Neuron (in vitro differentiated cells): ENCODE measurements around the gene KRTAP4-3.
"Not testable (repeated sequence)": the region's sequence is repeated elsewhere in the genome, so short reads cannot be mapped to it uniquely, and the experiment has no call there.

Source experiments
- H2AFZ ChIP-seq: one replicate; pipeline ENCODE4 v1.6.1; 2013; ENCODE audit warnings: low read depth, mild to moderate bottlenecking, inconsistent platforms, low read length, moderate library complexity
- H3K27me3 ChIP-seq: one replicate; pipeline ENCODE4 v1.6.1; 2013; ENCODE audit warnings: low read length; ENCODE audit not compliant: insufficient read depth
- H3K36me3 ChIP-seq: one replicate; pipeline ENCODE4 v1.6.1; 2013; ENCODE audit warnings: low read length; ENCODE audit not compliant: insufficient read depth
- H3K4me1 ChIP-seq: one replicate; pipeline ENCODE4 v1.6.1; 2013; ENCODE audit warnings: low read length; ENCODE audit not compliant: insufficient read depth
- H3K4me3 ChIP-seq: 2 replicates; pipeline ENCODE4 v1.5.1; 2013; ENCODE audit warnings: mild to moderate bottlenecking, low read length, moderate library complexity
- H3K9me3 ChIP-seq: one replicate; pipeline ENCODE4 v1.6.1; 2013; ENCODE audit warnings: low read length

KRTAP4-3 gene

DNA sequence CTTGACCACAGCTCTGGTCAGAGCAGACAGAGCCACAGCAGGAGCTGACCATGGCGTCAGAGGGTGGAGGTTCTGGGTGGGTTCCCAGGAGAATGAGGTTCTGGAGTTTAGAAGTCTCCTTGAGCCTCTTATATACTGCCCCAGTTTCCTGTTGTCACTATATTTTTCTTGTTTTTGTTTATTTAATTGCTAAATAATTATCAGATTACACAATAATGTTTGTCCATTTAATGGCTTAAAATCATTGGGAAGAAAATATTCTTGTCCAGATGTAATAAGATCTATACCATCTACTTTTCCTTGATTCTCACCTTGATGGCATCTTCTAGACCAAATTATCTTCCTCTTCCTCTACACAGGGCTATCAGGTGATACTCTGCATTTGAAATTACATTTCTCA lies at the start of gene KRTAP4-3:
TSS of gene KRTAP4-3 (minus strand) at position 101 of the 400 bp plus-strand sequence. CDS start at position 52, 49 bp downstream.
- Histone ChIP-seq H3K4me3 (no peak within 1 kb of the TSS), H3K9me3 (no peaks in the 10 kb centered on the region), H3K27me3 (no peaks in the 10 kb centered on the region), H3K4me1 (no peaks in the 10 kb centered on the region), H3K36me3 (no peaks in the 10 kb centered on the region), H2AFZ (no peak within 1 kb of the TSS)

- no peaks in the 10 kb centered on the region for H3K27me3 ChIP-seq
- no peak overlapping the region for H3K4me3 ChIP-seq
- no peaks in the 10 kb centered on the region for H3K36me3 ChIP-seq
- no peak overlapping the region for H2AFZ ChIP-seq
- no peaks in the 10 kb centered on the region for H3K4me1 ChIP-seq
- H3K9me3 ChIP-seq, result no peaks in the 10 kb centered on the region
Measured at GRCh38 chr17:41215681-41216080, 47.7 kb upstream of the KRTAP4-3 start.

DNA sequence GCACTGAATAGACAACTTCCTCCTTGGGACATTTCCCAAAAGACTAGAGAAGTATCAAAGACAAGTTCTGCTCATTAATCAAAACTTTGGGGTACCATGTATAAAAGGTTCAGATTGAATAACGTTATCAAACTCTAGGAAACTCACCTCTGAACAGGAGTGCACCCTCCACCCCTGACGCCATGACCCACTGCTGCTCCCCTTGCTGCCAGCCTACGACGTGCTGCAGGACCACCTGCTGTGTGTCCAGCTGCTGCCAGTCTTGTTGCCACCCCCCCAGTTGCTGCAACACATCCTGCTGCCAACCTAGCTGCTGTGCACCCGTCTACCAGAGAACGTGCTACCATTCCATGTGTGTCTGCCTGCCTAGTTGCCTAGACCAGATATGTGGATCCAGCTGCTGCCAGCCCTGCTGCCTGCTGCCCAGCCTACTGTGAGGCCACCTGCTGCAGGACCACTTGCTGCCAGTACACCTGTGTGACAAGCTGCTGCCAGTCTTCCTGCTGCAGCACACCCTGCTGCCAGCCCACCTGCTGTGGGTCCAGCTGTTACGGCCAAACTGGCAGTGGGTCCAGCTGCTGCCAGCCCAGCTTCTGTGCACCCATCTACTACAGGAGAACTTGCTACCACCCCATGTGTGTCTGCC lies 44.6 kb upstream of the KRTAP4-3 start:
- Histone ChIP-seq H3K4me1 (no peaks in the 10 kb centered on the region), H3K9me3 (no peaks in the 10 kb centered on the region), H3K27me3 (no peaks in the 10 kb centered on the region), H3K36me3 (no peaks in the 10 kb centered on the region), H3K4me3 (no peak overlapping the region), H2AFZ (no peak overlapping the region)

DNA sequence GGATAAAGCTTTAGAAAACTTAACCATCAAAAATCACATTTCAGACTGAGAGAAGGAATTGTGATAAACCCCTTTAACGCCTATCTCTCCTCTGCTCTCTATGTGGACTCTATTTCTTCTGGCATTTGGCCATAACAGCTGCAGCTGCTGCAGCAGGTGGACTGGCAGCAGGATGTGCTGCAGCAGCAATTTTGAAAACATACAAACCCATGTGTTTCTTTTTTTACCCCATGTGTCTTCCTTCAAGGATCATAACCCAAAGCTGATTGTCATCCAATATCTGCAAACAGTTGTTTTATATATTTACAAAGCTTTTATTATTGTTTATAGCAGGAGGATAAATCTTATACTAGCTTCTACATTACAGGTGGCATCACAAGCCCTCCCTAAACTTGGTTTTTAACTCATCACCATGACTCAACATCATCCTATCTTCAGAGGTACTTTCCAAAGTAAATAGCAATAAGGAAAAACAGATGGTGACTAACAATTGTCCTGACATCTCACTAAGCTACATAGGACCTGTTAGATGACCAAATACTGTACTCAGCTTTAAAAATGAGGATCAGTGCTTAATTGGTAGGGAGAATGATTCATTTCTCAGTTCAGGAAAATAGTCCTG lies 43.9 kb upstream of the KRTAP4-3 start:
- Histone ChIP-seq H3K9me3 (no peaks in the 10 kb centered on the region), H3K36me3 (no peaks in the 10 kb centered on the region), H3K4me1 (no peaks in the 10 kb centered on the region), H3K27me3 (no peaks in the 10 kb centered on the region), H2AFZ (no peak overlapping the region), H3K4me3 (no peak overlapping the region)

- Histone ChIP-seq H3K36me3 (no peaks in the 10 kb centered on the region), H3K9me3 (no peaks in the 10 kb centered on the region), H3K4me1 (no peaks in the 10 kb centered on the region), H2AFZ (no peak overlapping the region), H3K27me3 (no peaks in the 10 kb centered on the region), H3K4me3 (no peak overlapping the region)
Measured at GRCh38 chr17:41199421-41200078, 31.5 kb upstream of the KRTAP4-3 start.

DNA sequence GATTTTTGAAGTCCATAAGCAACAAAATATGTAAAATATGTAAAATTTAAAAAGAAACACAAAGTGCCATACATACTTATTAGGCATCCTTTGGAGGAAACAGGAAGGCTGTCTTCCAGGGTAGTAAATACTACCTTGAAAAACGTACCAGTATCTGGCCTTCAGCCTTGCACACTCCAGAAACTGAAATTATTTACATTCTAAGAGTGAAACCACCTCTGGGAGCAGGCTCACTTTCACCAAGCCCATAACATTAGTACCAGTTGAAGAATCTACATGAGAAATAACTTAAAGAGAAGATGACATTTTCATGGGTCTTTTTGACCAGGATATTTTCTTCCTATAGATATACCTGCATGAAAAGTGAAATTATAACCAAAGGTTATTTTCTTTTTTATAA lies 28.0 kb upstream of the KRTAP4-3 start:
- no peaks in the 10 kb centered on the region for H3K4me1 ChIP-seq
- H3K27me3 ChIP-seq, result no peaks in the 10 kb centered on the region
- no peak overlapping the region for H3K4me3 ChIP-seq
- no peaks in the 10 kb centered on the region for H3K9me3 ChIP-seq
- no peak overlapping the region for H2AFZ ChIP-seq
- H3K36me3 ChIP-seq, result no peaks in the 10 kb centered on the region

- no peak overlapping the region for H2AFZ ChIP-seq
- H3K27me3 ChIP-seq, result no peaks in the 10 kb centered on the region
- H3K4me3 ChIP-seq, result no peak overlapping the region
- no peaks in the 10 kb centered on the region for H3K4me1 ChIP-seq
- no peaks in the 10 kb centered on the region for H3K36me3 ChIP-seq
- H3K9me3 ChIP-seq, result no peaks in the 10 kb centered on the region
Measured at GRCh38 chr17:41190328-41190727, 22.3 kb upstream of the KRTAP4-3 start.

- not testable (repeated sequence) for H3K27me3 ChIP-seq, H3K4me1 ChIP-seq, H3K36me3 ChIP-seq, H3K9me3 ChIP-seq, H2AFZ ChIP-seq, H3K4me3 ChIP-seq
Measured at GRCh38 chr17:41189837-41190318, 21.9 kb upstream of the KRTAP4-3 start, which contains the start of gene KRTAP9-1. TSS of gene KRTAP9-1 (plus strand) at chr17:41189887. CDS start at chr17:41189887, 0 bp downstream.

DNA sequence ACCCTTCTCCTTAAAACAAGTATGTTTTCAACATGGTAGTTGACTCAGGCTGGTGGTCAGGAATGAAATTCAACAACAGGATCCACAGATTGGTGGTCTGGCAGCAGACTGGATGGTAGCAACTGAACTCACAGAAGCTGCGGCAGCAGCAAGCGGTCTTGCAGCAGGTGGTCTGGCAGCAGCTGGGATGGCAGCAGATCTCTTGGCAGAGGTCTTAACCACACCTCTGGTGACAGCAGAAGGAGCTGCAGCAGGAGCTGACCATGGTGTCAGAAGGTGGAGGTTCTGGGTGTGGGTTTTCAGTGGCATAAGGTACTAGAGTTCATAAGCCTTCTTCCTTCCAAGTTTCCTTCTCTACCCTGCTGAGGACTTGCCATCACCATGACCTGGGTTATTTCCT lies 18.9 kb upstream of the KRTAP4-3 start:
- no peaks in the 10 kb centered on the region for H3K27me3 ChIP-seq
- H3K4me3 ChIP-seq, result no peak overlapping the region
- H3K4me1 ChIP-seq, result no peaks in the 10 kb centered on the region
- no peaks in the 10 kb centered on the region for H3K36me3 ChIP-seq
- no peaks in the 10 kb centered on the region for H3K9me3 ChIP-seq
- H2AFZ ChIP-seq, result no peak overlapping the region

- Histone ChIP-seq H3K27me3 (no peaks in the 10 kb centered on the region), H3K4me1 (no peaks in the 10 kb centered on the region), H3K4me3 (no peak overlapping the region), H3K36me3 (no peaks in the 10 kb centered on the region), H3K9me3 (no peaks in the 10 kb centered on the region), H2AFZ (no peak overlapping the region)
Measured at GRCh38 chr17:41185001-41185400, 17.0 kb upstream of the KRTAP4-3 start.

DNA sequence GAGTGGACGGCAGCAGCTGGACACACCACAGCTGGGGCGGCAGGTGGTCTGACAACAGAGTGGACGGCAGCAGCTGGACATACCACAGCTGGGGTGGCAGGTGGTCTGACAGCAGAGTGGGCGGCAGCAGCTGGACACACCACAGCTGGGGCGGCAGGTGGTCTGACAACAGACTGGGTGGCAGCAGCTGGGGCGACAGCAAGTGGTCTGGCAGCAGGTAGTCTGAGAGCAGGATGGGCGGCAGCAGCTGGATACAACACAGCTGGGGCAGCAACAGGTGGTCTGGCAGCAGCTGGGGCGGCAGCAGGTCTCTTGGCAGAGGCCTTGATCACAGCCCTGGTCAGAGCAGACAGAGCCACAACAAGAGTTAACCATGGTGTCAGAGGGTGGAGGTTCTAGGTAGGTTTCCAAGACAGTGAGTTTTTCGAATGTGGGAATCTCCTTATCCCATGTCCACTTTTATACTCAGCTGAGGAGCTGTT lies 16.5 kb upstream of the KRTAP4-3 start, which contains the start of gene KRTAP4-1:
TSS of gene KRTAP4-1 (minus strand) at position 432 of the 482 bp plus-strand sequence. CDS start at position 375, 57 bp downstream.
- no peaks in the 10 kb centered on the region for H3K36me3 ChIP-seq
- no peaks in the 10 kb centered on the region for H3K27me3 ChIP-seq
- H3K4me1 ChIP-seq, result no peaks in the 10 kb centered on the region
- H2AFZ ChIP-seq, result no peak within 1 kb of the TSS
- H3K4me3 ChIP-seq, result no peak within 1 kb of the TSS
- H3K9me3 ChIP-seq, result no peaks in the 10 kb centered on the region

DNA sequence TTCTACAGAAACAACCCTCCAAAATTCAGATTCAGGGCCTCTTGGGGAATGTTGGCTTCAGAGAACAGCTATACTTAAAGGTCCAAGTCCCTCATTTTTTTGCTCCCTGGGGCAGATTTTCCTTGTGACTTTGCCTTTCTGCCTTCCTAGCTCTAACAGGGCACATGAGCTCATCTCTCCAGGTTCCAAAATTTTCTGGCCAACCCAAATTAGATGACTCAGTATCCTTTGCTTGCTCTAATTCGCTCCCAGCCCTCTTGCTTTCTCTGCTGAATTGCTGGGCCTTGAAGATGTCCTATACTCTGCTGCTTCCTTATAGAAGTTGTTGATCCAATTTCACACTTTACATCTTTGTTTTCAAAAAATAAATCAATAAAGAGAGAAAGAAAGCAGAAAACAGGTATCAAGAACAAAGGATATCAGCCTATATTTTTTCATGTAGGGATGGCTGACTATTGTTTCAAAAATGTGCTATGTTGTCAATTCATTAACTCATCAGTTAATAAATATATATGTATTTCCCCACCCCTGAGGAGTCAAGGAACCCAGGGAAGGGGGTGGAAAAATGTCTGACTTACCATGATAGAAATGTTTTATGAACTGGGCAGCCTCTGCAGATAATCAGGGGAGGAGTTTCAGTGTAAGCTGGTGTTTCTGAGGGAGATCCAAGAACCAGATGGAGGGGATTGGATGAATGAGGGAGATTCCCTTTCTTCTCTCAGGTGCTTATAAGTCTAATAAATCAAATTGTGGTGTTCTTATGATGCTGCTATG lies 11.0 kb upstream of the KRTAP4-3 start:
- H3K4me1 ChIP-seq, result no peaks in the 10 kb centered on the region
- H3K36me3 ChIP-seq, result no peaks in the 10 kb centered on the region
- H3K27me3 ChIP-seq, result peaks cover 5% of the 10 kb centered on the region
- H2AFZ ChIP-seq, result no peak overlapping the region
- no peaks in the 10 kb centered on the region for H3K9me3 ChIP-seq
- no peak overlapping the region for H3K4me3 ChIP-seq
